GM12872 (cell line): ENCODE results near the gene GCG.

Experiments
- CTCF ChIP-seq: IDR thresholded peaks from 3 replicates; pipeline ENCODE4 v1.5.1; 2011; ENCODE audit warnings: low read depth, mild to moderate bottlenecking, low read length, moderate library complexity; ENCODE audit not compliant: insufficient read depth

The GCG gene

DNA sequence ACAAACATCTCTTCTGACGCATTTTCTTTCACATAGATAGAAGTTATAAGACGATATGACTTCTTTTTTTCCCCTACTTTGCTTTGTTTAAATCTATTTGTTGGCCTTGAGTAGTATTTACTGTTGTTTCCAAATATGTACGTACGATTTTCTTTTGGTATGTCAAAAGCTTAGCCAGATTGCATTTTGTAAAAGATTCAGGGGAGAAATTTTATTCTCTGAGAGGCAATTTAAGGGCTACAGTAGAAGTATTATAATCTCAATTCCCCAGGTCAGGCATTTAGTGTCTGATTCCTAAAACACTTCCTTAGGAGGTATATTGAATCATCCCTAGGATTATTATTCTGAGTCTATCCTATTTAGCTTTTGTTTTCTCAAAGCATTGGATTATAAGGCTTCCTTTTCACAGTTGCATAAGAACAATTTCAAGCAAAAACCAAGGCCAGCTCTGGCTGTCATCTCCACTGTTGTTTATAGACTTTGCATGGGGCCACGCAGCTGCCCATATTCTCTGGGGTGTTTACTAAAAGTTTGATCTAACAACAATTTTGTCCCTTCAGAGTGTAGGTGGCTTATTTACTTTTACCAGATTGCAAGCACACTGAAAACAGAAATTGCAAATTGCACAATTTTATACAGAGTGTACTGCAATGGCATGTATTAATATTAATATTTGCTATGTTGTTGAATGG, 33.6 kb upstream of the GCG start:
- TF ChIP-seq CTCF = no peak

- no peak for TF ChIP-seq CTCF
These were observed 32.9 kb upstream of the GCG start for GRCh38 chr2:162184821-162185450.

GRCh38 chr2:162184359-162184758, 32.3 kb upstream of the GCG start:
- TF ChIP-seq CTCF = no peak

GRCh38 chr2:162182395-162182794, 30.3 kb upstream of the GCG start:
- TF ChIP-seq CTCF = no peak

DNA sequence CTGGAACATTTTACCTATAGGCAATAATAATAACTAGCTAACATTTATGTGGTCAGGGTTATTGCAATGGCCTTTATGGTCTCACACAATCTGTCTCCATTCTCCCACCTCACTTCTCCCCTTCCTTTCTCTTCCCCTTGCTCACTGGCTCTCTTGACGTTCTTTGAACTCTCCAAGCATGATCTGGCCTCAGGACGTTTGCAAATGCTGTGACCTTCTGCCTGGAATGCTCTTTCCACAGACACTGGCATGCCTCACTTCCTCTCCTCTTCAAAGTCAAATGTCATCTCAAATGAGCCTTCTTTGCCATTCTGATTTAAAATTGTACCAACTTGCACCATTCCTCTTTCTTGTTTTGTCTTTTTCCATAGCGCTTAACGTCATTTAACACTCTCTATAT, 25.3 kb upstream of the GCG start:
- no peak for TF ChIP-seq CTCF

DNA sequence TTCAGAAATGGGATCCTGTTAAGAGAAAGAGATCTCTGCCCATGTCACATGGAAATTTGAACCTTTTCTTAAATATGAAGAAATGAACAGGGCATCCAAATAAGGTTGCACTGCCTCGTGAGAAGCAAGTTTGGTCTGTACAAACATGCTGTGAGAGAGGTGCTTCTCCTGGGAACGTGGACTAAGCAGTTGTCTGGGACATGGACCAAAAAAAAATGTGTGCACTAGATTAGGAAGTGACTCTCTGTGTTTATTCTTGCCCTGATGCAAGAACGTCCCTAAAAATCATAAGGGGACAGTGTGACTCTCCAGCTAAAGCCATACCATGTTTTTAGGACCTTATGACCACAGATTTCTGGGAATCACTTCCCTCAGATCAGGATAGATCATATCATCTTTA, 23.7 kb upstream of the GCG start:
- TF ChIP-seq CTCF = no peak

DNA sequence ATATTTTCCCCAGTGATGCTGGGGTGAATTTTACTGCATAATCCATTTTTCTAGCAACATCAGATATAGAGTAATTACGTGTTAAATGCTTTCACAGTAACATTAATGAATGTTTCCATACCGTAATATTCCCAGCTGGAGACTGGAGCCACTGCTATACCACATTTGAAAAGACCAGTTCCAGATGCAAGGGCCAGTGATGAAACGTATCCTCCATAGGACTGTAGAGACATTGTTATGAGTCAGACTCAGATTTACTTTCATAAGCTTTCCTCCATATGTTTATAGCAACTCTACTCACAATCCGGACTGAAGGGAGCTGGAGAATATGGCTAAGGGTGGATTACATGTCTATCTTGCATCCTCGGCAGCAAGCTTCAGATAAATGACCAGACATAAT, 22.7 kb upstream of the GCG start:
- no peak for TF ChIP-seq CTCF
